ENCODE data around the gene KIAA0753.

Gene KIAA0753

DNA sequence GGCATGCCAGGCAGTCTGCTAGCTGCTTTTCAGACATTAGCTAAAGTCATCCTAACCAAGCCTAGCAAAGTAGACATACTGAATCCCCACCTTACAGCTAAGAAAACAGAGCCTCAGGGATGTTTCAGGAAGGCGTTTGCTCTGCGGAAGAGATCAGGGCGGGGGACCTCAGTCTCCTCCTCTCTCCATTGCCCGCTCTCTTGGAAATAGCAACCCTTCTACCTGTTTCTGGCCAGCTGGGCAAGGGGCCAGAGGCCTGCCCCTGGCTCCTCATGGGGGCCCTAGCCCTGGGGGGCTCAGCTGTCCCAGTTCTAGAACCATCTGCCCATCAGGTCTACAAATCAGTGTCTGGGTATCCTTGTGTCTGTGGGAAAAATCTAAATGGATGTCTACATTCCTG is 98.6 kb downstream of the KIAA0753 start:
- Mint-ChIP-seq H3K9me3 (no peaks in the 10 kb centered on the region), H3K27ac (no peak overlapping the region)
- DNase-seq: no peak

GRCh38 chr17:6539871-6540270 is 100.6 kb downstream of the KIAA0753 start:
- CTCF ChIA-PET: no interaction called here
- Mint-ChIP-seq H3K4me3 (no peak overlapping the region), H3K27ac (no peak overlapping the region), H3K36me3 (no peaks in the 10 kb centered on the region), H3K27me3 (peaks cover 9% of the 10 kb centered on the region), H3K4me1 (no peaks in the 10 kb centered on the region), H3K9me3 (no peaks in the 10 kb centered on the region)
- no peak for DNase-seq

More for the DNA sequence above, 98.6 kb downstream of the KIAA0753 start:
- Mint-ChIP-seq H3K4me1 (no peaks in the 10 kb centered on the region), H3K36me3 (no peaks in the 10 kb centered on the region), H3K27me3 (peaks cover 9% of the 10 kb centered on the region), H3K4me3 (no peak overlapping the region)
- CTCF ChIA-PET: no interaction called here

DNA sequence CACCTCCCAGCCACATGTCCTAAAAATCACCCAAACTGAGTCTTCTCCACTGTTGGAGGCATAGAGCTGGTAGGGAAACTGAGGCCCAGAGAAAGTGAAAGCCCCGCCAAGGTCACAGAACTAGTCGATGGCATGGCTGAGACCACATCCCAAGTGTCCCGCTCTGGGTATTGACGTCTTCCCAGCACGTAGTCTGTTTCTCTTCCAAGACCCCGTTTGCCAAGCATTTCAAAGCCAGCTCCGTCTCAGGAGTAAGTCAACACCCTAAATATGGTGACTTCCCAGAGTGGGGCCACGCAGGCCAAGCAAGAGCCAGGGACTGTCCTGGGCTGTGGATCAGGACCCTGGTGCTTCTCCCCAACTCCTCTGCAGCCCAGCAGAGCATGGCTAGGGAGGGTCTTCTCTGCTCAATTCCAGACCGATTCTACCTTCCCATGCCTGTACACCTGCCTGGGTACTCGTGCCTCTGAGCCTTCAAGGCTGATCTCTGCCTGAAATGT is 103.9 kb downstream of the KIAA0753 start:
- H3K9me3 Mint-ChIP-seq: no peaks in the 10 kb centered on the region
- CTCF ChIA-PET: no interaction called here
- no peak for DNase-seq
- peaks cover 9% of the 10 kb centered on the region for H3K27me3 Mint-ChIP-seq
- no peaks in the 10 kb centered on the region for H3K4me1 Mint-ChIP-seq
- no peak overlapping the region for H3K27ac Mint-ChIP-seq
- no peak overlapping the region for H3K4me3 Mint-ChIP-seq
- no peaks in the 10 kb centered on the region for H3K36me3 Mint-ChIP-seq

DNA sequence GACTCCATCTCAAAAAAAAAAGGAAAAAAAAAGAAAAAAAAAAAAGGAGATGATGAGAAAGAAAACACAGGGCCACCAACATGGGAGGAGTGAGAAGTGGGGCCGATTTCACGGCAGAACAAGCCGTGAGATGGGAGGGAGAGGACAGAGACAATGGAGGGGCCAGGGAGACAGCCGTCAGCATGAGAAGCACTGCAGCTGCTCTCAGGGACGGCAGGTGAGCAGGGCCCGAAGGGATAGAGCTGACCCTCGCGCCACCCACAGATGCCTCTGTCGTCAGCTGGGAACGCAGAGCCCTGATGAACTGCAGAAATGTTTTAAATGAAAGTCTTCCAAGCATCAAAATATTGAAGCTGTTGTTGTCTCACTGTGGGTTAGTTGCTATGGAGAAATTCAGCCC is 104.5 kb downstream of the KIAA0753 start:
- no peak for DNase-seq
- no peak overlapping the region for H3K4me3 Mint-ChIP-seq
- CTCF ChIA-PET: no interaction called here
- H3K9me3 Mint-ChIP-seq: no peaks in the 10 kb centered on the region
- no peaks in the 10 kb centered on the region for H3K36me3 Mint-ChIP-seq
- H3K27ac Mint-ChIP-seq: no peak overlapping the region
- peaks cover 3% of the 10 kb centered on the region for H3K27me3 Mint-ChIP-seq
- no peaks in the 10 kb centered on the region for H3K4me1 Mint-ChIP-seq

DNA sequence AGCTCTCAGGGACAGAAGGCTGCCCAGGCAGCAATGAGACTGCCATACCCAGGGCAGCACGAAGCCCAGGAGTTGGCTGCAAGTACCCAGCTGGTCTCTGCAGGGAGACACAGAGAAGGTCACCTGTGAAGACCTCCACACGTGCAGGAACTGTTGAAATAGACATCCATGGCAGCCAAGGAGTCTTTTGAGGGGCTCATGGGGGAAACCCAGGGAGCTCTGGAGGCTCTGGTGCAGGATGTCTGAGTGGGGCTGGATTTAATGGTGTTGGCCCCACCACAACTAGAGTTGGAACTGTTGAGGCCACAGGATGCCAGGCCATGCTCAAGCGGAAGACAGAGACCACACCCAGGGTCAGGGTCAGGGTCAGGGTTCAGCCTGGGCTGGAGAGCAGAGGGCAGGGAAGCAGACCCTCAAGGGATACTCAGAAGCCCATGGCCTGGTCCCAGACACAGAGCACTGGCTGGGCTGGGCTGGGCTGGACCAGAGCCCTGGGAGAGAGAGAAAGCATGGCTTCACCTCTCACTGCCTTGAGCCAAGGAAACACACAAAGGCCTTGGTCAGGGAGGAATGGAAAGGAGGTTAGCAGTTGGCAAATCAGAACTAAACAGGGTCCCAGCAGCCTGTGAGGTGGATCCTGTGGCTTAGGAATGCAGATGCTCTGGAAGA is 105.5 kb downstream of the KIAA0753 start:
- DNase-seq: no peak
- CTCF ChIA-PET: no interaction called here
- Mint-ChIP-seq H3K9me3 (no peaks in the 10 kb centered on the region), H3K4me3 (no peak overlapping the region), H3K36me3 (no peaks in the 10 kb centered on the region), H3K27ac (no peak overlapping the region), H3K27me3 (peaks cover 5% of the 10 kb centered on the region), H3K4me1 (no peaks in the 10 kb centered on the region)

- Mint-ChIP-seq H3K27ac (no peak overlapping the region), H3K36me3 (no peaks in the 10 kb centered on the region), H3K9me3 (no peaks in the 10 kb centered on the region), H3K4me1 (no peaks in the 10 kb centered on the region), H3K27me3 (peaks cover 4% of the 10 kb centered on the region), H3K4me3 (no peak overlapping the region)
- CTCF ChIA-PET: no interaction called here
- DNase-seq: no peak
Measured at GRCh38 chr17:6532441-6532885, 108.0 kb downstream of the KIAA0753 start.

DNA sequence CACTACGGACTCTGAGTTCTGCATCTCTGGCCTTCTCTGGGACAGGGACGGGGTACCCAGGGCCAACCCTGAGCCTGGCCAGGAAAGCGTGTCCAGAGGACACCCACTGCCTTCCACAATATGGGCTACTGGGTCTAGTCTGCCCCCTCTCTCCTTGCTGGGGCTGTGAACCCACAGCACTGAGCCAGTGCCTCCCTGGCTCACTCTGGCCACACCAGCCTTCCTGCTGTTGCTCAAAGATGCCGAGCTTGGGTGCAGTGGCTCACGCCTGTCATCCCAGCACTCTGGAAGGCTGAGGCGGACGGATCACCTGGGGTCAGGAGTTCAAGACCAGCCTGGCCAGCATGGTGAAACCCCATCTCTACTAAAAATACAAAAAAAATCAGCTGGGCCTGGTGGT is 108.9 kb downstream of the KIAA0753 start:
- Mint-ChIP-seq H3K27ac (no peak overlapping the region), H3K4me1 (no peaks in the 10 kb centered on the region), H3K9me3 (no peaks in the 10 kb centered on the region), H3K36me3 (no peaks in the 10 kb centered on the region), H3K27me3 (peaks cover 4% of the 10 kb centered on the region), H3K4me3 (no peak overlapping the region)
- DNase-seq: no peak
- CTCF ChIA-PET: no interaction called here

DNA sequence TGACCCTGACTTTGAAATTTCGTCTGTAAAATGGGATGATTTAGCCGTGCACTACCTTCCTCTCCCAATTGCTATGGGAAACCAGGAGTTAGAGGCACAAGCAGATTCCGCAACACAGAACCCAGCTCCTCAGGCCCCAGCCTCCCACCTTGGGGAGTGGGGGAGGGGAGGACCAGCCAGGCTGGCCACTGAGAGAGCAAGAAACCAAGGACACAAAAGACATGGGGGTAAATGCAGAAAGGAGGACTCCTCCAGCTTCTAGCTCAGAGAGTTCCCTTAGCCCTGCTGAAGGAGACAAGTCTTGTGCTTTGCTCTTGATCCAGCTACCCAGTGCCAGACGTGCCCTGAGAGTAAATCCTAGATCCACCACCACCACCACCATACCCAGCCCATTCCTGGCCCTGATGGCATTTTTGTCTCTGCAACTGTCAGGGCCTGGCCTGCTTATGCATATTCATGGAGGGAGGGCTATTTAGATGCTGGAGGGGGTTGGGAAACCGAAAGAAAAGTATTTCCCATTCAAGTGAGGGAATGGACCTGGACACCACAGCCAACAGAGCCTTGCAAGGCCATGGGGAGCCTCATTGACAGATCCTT is 110.1 kb downstream of the KIAA0753 start:
- Mint-ChIP-seq H3K4me1 (no peaks in the 10 kb centered on the region), H3K27me3 (peaks cover 4% of the 10 kb centered on the region), H3K9me3 (no peaks in the 10 kb centered on the region), H3K4me3 (no peak overlapping the region), H3K36me3 (no peaks in the 10 kb centered on the region), H3K27ac (no peak overlapping the region)
- CTCF ChIA-PET: no interaction called here
- DNase-seq: no peak

- H3K27ac Mint-ChIP-seq: no peak overlapping the region
- H3K27me3 Mint-ChIP-seq: peaks cover 4% of the 10 kb centered on the region
- H3K36me3 Mint-ChIP-seq: no peaks in the 10 kb centered on the region
- no peak for DNase-seq
- CTCF ChIA-PET: no interaction called here
- H3K4me3 Mint-ChIP-seq: no peak overlapping the region
- no peaks in the 10 kb centered on the region for H3K4me1 Mint-ChIP-seq
- no peaks in the 10 kb centered on the region for H3K9me3 Mint-ChIP-seq
Measured at GRCh38 chr17:6528557-6528956, 112.0 kb downstream of the KIAA0753 start.

Measured in activated naive CD4-positive, alpha-beta T cell treated with anti-CD3 and anti-CD28 coated beads, Interleukin-2, amount 10 ng/mL, durations not matched to agents 7 days and 5 days (primary cell).